ENCODE results near the gene TBC1D9B.
"Not testable (repeated sequence)": the region's sequence is repeated elsewhere in the genome, so short reads cannot be mapped to it uniquely, and the experiment has no call there.

TBC1D9B gene

GRCh38 chr5:179872055-179872827 lies 35.5 kb downstream of the TBC1D9B start:
- H3K36me3 Mint-ChIP-seq (ENCODE audit: low read depth) = peaks cover 23% of the 10 kb centered on the region
- no peaks in the 10 kb centered on the region for H3K27me3 Mint-ChIP-seq
- no peaks in the 10 kb centered on the region for H3K4me1 Mint-ChIP-seq (ENCODE audit: low read depth)
- H3K9me3 Mint-ChIP-seq = no peaks in the 10 kb centered on the region
- H3K4me3 Mint-ChIP-seq = no peak overlapping the region
- no peak overlapping the region for H3K27ac Mint-ChIP-seq

- not testable (repeated sequence) for H3K27ac Mint-ChIP-seq; H3K27me3 Mint-ChIP-seq; H3K4me3 Mint-ChIP-seq; H3K9me3 Mint-ChIP-seq; H3K4me1 Mint-ChIP-seq (ENCODE audit: low read depth)
- H3K36me3 Mint-ChIP-seq (ENCODE audit: low read depth) = peaks cover 27% of the 10 kb centered on the region
These were observed 36.2 kb downstream of the TBC1D9B start for GRCh38 chr5:179871533-179871932.

- Mint-ChIP-seq H3K27me3 (no peaks in the 10 kb centered on the region), H3K9me3 (no peaks in the 10 kb centered on the region), H3K36me3 (ENCODE audit: low read depth) (peaks cover 21% of the 10 kb centered on the region), H3K4me1 (ENCODE audit: low read depth) (no peaks in the 10 kb centered on the region), H3K27ac (no peak overlapping the region), H3K4me3 (no peak overlapping the region)
These were observed 36.7 kb downstream of the TBC1D9B start for GRCh38 chr5:179870952-179871351.

- Mint-ChIP-seq H3K36me3 (ENCODE audit: low read depth) (peaks cover 21% of the 10 kb centered on the region), H3K27ac (no peak overlapping the region), H3K27me3 (no peaks in the 10 kb centered on the region)
These were observed 37.2 kb downstream of the TBC1D9B start for GRCh38 chr5:179870403-179870903.

GRCh38 chr5:179869641-179870402 lies 37.9 kb downstream of the TBC1D9B start:
- no peak overlapping the region for H3K27ac Mint-ChIP-seq
- H3K4me3 Mint-ChIP-seq = no peak overlapping the region
- H3K27me3 Mint-ChIP-seq = no peaks in the 10 kb centered on the region
- no peaks in the 10 kb centered on the region for H3K4me1 Mint-ChIP-seq (ENCODE audit: low read depth)
- no peaks in the 10 kb centered on the region for H3K9me3 Mint-ChIP-seq
- peaks cover 26% of the 10 kb centered on the region for H3K36me3 Mint-ChIP-seq (ENCODE audit: low read depth)

More at GRCh38 chr5:179870403-179870903, 37.2 kb downstream of the TBC1D9B start:
- Mint-ChIP-seq H3K9me3 (no peaks in the 10 kb centered on the region), H3K4me3 (no peak overlapping the region), H3K4me1 (ENCODE audit: low read depth) (no peaks in the 10 kb centered on the region)

GRCh38 chr5:179869101-179869500 lies 38.6 kb downstream of the TBC1D9B start:
- Mint-ChIP-seq H3K4me1 (ENCODE audit: low read depth) (no peaks in the 10 kb centered on the region), H3K27ac (no peak overlapping the region), H3K9me3 (no peaks in the 10 kb centered on the region), H3K36me3 (ENCODE audit: low read depth) (peaks cover 28% of the 10 kb centered on the region), H3K27me3 (no peaks in the 10 kb centered on the region), H3K4me3 (no peak overlapping the region)

- Mint-ChIP-seq H3K27me3 (no peaks in the 10 kb centered on the region), H3K4me3 (no peak overlapping the region), H3K36me3 (ENCODE audit: low read depth) (peaks cover 34% of the 10 kb centered on the region), H3K27ac (no peak overlapping the region), H3K9me3 (no peaks in the 10 kb centered on the region), H3K4me1 (ENCODE audit: low read depth) (no peaks in the 10 kb centered on the region)
These were observed 39.2 kb downstream of the TBC1D9B start for GRCh38 chr5:179868541-179868940.

GRCh38 chr5:179867476-179867875 lies 40.2 kb downstream of the TBC1D9B start:
- Mint-ChIP-seq H3K4me3 (no peak overlapping the region), H3K36me3 (ENCODE audit: low read depth) (peaks cover 45% of the 10 kb centered on the region), H3K27ac (no peak overlapping the region), H3K4me1 (ENCODE audit: low read depth) (no peaks in the 10 kb centered on the region), H3K9me3 (no peaks in the 10 kb centered on the region), H3K27me3 (no peaks in the 10 kb centered on the region)

GRCh38 chr5:179867079-179867465 lies 40.6 kb downstream of the TBC1D9B start:
- Mint-ChIP-seq H3K27ac (no peak overlapping the region), H3K9me3 (no peaks in the 10 kb centered on the region), H3K4me1 (ENCODE audit: low read depth) (no peaks in the 10 kb centered on the region), H3K27me3 (no peaks in the 10 kb centered on the region), H3K36me3 (ENCODE audit: low read depth) (peaks cover 47% of the 10 kb centered on the region), H3K4me3 (no peak overlapping the region)

GRCh38 chr5:179866241-179867078 lies 41.2 kb downstream of the TBC1D9B start:
- H3K27ac Mint-ChIP-seq = no peak overlapping the region
- no peaks in the 10 kb centered on the region for H3K4me1 Mint-ChIP-seq (ENCODE audit: low read depth)
- H3K4me3 Mint-ChIP-seq = no peak overlapping the region
- peaks cover 47% of the 10 kb centered on the region for H3K36me3 Mint-ChIP-seq (ENCODE audit: low read depth)
- H3K9me3 Mint-ChIP-seq = no peaks in the 10 kb centered on the region
- H3K27me3 Mint-ChIP-seq = no peaks in the 10 kb centered on the region

GRCh38 chr5:179865491-179866240 lies 42.0 kb downstream of the TBC1D9B start:
- Mint-ChIP-seq H3K27me3 (no peaks in the 10 kb centered on the region), H3K4me3 (no peak overlapping the region), H3K9me3 (no peaks in the 10 kb centered on the region), H3K4me1 (ENCODE audit: low read depth) (no peaks in the 10 kb centered on the region), H3K36me3 (ENCODE audit: low read depth) (peaks cover 39% of the 10 kb centered on the region), H3K27ac (no peak overlapping the region)

- no peak overlapping the region for H3K4me3 Mint-ChIP-seq
- H3K27ac Mint-ChIP-seq = no peak overlapping the region
- peaks cover 39% of the 10 kb centered on the region for H3K36me3 Mint-ChIP-seq (ENCODE audit: low read depth)
- no peaks in the 10 kb centered on the region for H3K9me3 Mint-ChIP-seq
- H3K4me1 Mint-ChIP-seq (ENCODE audit: low read depth) = peaks cover 9% of the 10 kb centered on the region
- H3K27me3 Mint-ChIP-seq = no peaks in the 10 kb centered on the region
These were observed 43.0 kb downstream of the TBC1D9B start for GRCh38 chr5:179864686-179865085.

- peaks cover 13% of the 10 kb centered on the region for H3K4me1 Mint-ChIP-seq (ENCODE audit: low read depth)
- H3K36me3 Mint-ChIP-seq (ENCODE audit: low read depth) = peaks cover 39% of the 10 kb centered on the region
- H3K27ac Mint-ChIP-seq = no peak overlapping the region
- H3K4me3 Mint-ChIP-seq = no peak overlapping the region
- no peaks in the 10 kb centered on the region for H3K27me3 Mint-ChIP-seq
- no peaks in the 10 kb centered on the region for H3K9me3 Mint-ChIP-seq
These were observed 44.1 kb downstream of the TBC1D9B start for GRCh38 chr5:179863449-179864085.

GRCh38 chr5:179862891-179863290 lies 44.8 kb downstream of the TBC1D9B start:
- H3K27me3 Mint-ChIP-seq = no peaks in the 10 kb centered on the region
- no peak overlapping the region for H3K4me3 Mint-ChIP-seq
- H3K9me3 Mint-ChIP-seq = no peaks in the 10 kb centered on the region
- peaks cover 34% of the 10 kb centered on the region for H3K36me3 Mint-ChIP-seq (ENCODE audit: low read depth)
- peaks cover 16% of the 10 kb centered on the region for H3K4me1 Mint-ChIP-seq (ENCODE audit: low read depth)
- no peak overlapping the region for H3K27ac Mint-ChIP-seq
